Lower lobe of right lung (tissue), 2 donors: ENCODE data around the gene LCOR. TPM values are rescaled to one million over a fixed set of nuclear protein-coding genes. Genes with fewer than 3 reads are reported as not detected.
"Not testable (repeated sequence)": the region's sequence is repeated elsewhere in the genome, so short reads cannot be mapped to it uniquely, and the experiment has no call there.

Source experiments
- ATAC-seq, 2 donors: fragments of 200-7000 bp; cut with Tn5 transposase; one replicate each; pipeline ENCODE4 v1.9.1; 2020 to 2022; ENCODE audit warnings: mild to moderate bottlenecking in 2 of 2, moderate library complexity in 2 of 2
- DNase-seq: peaks from one replicate; pipeline ENCODE4 v3.0.0-alpha.2; 2020
- H3K27ac ChIP-seq: fragments of 200-600 bp; one replicate; pipeline ENCODE4 v1.8.0; 2022
- H3K27me3 ChIP-seq: fragments of 200-600 bp; one replicate; pipeline ENCODE4 v1.8.0; 2022; ENCODE audit warnings: low read depth
- H3K36me3 ChIP-seq: fragments of 200-600 bp; one replicate; pipeline ENCODE4 v1.8.0; 2022; ENCODE audit warnings: mild to moderate bottlenecking
- H3K4me1 ChIP-seq: fragments of 200-600 bp; one replicate; pipeline ENCODE4 v1.8.0; 2022
- H3K4me3 ChIP-seq: fragments of 200-600 bp; one replicate; pipeline ENCODE4 v1.8.0; 2022; ENCODE audit warnings: mild to moderate bottlenecking
- H3K9me3 ChIP-seq: fragments of 200-600 bp; one replicate; pipeline ENCODE4 v1.8.0; 2022
- intact Hi-C: fragments of 100-400 bp; cut with DNase I; formaldehyde crosslinking; loops from one replicate; pipeline ENCODE4 v1.11.0; 2022
- total RNA-seq: library from RNA; stranded (reverse); fragmentation: NEBNext Ultra II Directional; extraction: Animal tissue kit (Norgen Biotek cat#: 25700); gene quantifications from one replicate; pipeline ENCODE4 v1.2.1, GENCODE V29; 2021
- TF ChIP-seq, protein P1 (sequence below): fragments of 200-600 bp; IDR thresholded peaks from one replicate; pipeline ENCODE4 v1.8.0; 2022; ENCODE audit warnings: antibody characterized with exemption, mild to moderate bottlenecking
- donor health status: DM: no; HTN: yes; CAD: no; lungs with severe emphysema.

The LCOR gene
- total RNA-seq, 1 donor from 2014 or later = 34.7 TPM

DNA sequence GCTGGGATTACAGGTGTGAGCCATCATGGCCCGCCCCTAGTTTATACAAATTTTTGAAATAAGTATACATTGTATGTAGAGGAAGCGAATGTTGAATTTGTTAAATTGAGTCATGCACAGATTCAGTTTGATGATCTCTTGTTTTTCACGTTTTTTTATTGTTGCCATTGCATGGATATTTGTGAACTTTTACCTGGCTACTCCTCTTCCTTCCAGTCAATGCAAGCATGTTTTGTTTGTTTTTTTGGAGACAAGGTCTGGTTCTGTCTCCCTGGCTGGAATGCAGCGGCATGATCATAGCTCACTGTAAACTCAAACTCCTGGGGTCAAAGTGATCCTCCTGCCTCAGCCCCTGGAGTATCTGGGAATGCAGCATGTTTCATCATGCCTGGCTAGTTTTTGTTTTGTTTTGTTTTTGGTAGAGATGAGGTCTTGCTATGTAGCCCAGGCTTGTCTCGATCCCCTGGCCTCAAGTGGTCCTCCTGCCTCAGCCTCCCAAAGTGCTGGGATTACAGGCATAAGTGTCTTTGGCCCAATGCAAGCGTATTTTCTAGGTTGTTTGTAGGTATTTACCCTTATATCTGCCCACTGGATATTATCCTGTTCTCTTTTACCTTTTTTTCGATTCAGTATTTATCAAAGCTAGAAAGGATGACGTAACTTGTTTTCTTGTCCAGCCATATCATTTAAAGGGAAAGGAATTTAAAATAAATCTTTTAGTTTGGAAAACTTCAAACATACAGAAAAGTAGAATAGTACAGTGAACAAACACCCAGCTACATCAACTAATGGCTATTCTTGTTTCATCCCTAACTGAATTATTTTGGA lies 11.0 kb downstream of the LCOR start:
- ATAC-seq = no peak

DNA sequence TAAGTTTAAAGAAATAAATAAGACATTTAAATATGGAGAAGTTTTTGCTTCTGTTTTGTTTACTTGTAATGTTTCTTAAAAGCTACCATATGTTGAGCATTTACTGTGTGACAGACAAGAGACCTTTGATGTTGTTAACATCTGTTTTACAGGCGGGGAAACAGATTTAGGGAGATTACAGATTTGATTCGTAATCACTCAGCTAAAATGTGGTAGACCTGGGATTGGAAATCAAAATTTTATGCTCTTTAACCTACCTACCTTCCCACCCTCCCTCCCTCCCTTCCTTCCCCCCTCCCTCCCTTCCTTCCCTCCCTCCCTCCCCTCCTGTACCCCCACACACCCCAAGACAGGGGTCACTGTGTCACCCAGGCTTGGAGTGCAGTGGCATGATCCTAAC lies 11.7 kb downstream of the LCOR start:
- intact Hi-C loops = no loop called here
- no peaks in the 10 kb centered on the region for H3K9me3 ChIP-seq
- no peaks in the 10 kb centered on the region for H3K27me3 ChIP-seq
- TF ChIP-seq, protein P1, sequence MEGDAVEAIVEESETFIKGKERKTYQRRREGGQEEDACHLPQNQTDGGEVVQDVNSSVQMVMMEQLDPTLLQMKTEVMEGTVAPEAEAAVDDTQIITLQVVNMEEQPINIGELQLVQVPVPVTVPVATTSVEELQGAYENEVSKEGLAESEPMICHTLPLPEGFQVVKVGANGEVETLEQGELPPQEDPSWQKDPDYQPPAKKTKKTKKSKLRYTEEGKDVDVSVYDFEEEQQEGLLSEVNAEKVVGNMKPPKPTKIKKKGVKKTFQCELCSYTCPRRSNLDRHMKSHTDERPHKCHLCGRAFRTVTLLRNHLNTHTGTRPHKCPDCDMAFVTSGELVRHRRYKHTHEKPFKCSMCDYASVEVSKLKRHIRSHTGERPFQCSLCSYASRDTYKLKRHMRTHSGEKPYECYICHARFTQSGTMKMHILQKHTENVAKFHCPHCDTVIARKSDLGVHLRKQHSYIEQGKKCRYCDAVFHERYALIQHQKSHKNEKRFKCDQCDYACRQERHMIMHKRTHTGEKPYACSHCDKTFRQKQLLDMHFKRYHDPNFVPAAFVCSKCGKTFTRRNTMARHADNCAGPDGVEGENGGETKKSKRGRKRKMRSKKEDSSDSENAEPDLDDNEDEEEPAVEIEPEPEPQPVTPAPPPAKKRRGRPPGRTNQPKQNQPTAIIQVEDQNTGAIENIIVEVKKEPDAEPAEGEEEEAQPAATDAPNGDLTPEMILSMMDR = no peak
- DNase-seq = no peak
- H3K36me3 ChIP-seq = no peaks in the 10 kb centered on the region
- H3K4me1 ChIP-seq = peaks cover 19% of the 10 kb centered on the region
- H3K4me3 ChIP-seq = no peak overlapping the region
- ATAC-seq = no peak
- no peak overlapping the region for H3K27ac ChIP-seq

More for the DNA sequence above, 11.0 kb downstream of the LCOR start:
- no peaks in the 10 kb centered on the region for H3K9me3 ChIP-seq
- H3K4me1 ChIP-seq = peaks cover 19% of the 10 kb centered on the region
- intact Hi-C loops = no loop called here
- H3K27ac ChIP-seq = no peak overlapping the region
- TF ChIP-seq, protein P1 = no peak
- H3K4me3 ChIP-seq = no peak overlapping the region
- DNase-seq = no peak
- H3K36me3 ChIP-seq = no peaks in the 10 kb centered on the region
- H3K27me3 ChIP-seq = no peaks in the 10 kb centered on the region

DNA sequence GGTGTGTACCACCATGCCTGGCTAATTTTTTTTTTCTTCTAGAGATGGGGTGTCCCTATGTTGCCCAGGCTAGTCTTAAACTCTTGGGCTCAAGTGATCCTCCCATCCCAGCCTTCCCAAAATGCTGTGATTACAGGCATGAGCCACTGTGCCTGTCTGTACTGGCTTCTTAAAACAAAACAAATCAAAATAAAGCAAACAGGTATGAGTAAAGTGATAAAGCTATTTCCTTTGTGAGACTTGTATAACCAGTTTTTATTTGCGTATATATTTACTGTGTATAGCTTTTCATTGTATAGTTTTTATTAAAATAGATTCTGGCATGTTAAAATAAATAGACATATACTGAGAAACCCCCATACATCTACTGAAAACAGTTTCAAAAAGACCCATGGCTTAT lies 14.3 kb downstream of the LCOR start:
- ATAC-seq = no peak
- Histone ChIP-seq H3K9me3 (no peaks in the 10 kb centered on the region), H3K36me3 (no peaks in the 10 kb centered on the region), H3K27ac (no peak overlapping the region), H3K4me3 (no peak overlapping the region), H3K4me1 (peaks cover 8% of the 10 kb centered on the region), H3K27me3 (no peaks in the 10 kb centered on the region)
- intact Hi-C loops = no loop called here
- TF ChIP-seq, protein P1 = no peak
- DNase-seq = no peak

DNA sequence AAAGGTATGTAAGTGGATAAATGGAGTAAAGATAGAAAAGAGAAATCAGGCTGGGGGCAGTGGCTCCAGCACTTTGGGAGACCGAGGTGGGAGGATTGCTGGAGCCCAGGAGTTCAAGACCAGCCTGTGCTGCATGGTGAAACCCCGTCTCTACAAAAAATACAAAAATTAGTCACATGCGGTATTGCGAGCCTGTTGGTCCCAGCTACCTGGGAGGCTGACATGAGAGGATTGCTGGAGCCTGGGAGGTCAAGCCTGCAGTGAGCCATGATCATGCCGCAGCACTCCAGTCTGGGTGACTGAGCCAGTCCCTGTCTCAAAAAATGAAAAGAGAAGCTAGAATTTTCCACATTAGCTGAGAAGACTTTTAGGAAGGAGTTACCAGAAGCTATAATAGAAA lies 14.8 kb downstream of the LCOR start:
- Histone ChIP-seq H3K36me3 (no peaks in the 10 kb centered on the region), H3K4me1 (peaks cover 7% of the 10 kb centered on the region), H3K27me3 (no peaks in the 10 kb centered on the region), H3K9me3 (no peaks in the 10 kb centered on the region), H3K4me3 (no peak overlapping the region), H3K27ac (no peak overlapping the region)
- DNase-seq (no peak), ATAC-seq (no peak)
- TF ChIP-seq, protein P1 = no peak
- intact Hi-C loops = no loop called here

DNA sequence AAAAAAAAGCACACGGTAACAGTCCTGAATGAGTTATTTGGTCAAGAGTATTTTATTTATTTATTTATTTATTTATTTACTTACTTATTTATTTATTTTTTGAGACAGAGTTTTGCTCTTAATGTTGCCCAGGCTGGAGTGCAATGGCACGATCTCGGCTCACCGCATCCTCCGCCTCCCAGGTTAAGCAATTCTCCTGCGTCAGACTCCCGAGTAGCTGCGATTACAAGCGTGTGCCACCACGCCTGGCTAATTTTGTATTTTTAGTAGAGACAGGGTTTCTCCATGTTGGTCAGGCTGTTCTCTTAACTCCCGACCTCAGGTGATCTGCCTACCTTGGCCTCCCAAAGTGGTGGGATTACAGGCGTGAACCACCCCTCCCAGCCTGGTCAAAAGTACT lies 15.3 kb downstream of the LCOR start:
- H3K27ac ChIP-seq, ATAC-seq, H3K36me3 ChIP-seq, H3K9me3 ChIP-seq, intact Hi-C loops, DNase-seq, H3K4me3 ChIP-seq, H3K4me1 ChIP-seq, H3K27me3 ChIP-seq: not testable (repeated sequence)

DNA sequence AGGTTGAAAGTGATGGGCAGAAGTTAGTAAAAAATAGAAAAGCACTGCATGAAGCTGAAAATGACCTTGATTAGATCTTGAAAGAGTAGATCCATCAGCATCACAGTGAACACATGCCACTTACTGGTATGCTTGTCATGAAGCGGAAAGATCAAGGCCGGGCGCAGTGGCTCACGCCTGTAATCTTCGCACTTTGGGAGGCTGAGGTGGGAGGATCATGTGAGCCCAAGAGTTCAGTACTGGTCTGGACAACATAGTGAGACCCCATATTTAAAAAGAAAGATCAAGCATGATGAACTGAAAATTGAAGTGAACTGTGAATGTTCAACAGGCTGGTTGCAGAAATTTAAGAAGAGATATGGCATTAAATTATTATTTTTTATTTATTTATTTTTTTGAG lies 18.0 kb downstream of the LCOR start:
- intact Hi-C loops = no loop called here
- DNase-seq = no peak
- TF ChIP-seq, protein P1 = no peak
- Histone ChIP-seq H3K4me3 (no peak overlapping the region), H3K27me3 (no peaks in the 10 kb centered on the region), H3K9me3 (no peaks in the 10 kb centered on the region), H3K27ac (no peak overlapping the region), H3K36me3 (no peaks in the 10 kb centered on the region), H3K4me1 (no peaks in the 10 kb centered on the region)
- no peak for ATAC-seq
